Uterus (tissue), 4 donors: ENCODE data around the gene MKLN1. TPM values are rescaled to one million over a fixed set of nuclear protein-coding genes. Genes with fewer than 3 reads are reported as not detected.

ENCODE experiments used
- DNase-seq, 2 donors: peaks; one replicate each; pipeline ENCODE4 v3.0.0-alpha.2; 2019 to 2020
- H3K27ac ChIP-seq, 2 donors: fragments of 200-600 bp; sonication (generic); 1 replicate in 1 of 2; 2 replicates in 1 of 2; pipeline ENCODE4 v1.5.1; 2016 to 2018
- H3K27me3 ChIP-seq, 2 donors: fragments of 200-600 bp; sonication (generic); one replicate each; pipeline ENCODE4 v1.5.1; 2018 to 2019; ENCODE audit warnings: control low read depth in 1 of 2
- H3K36me3 ChIP-seq, 2 donors: fragments of 200-600 bp; sonication (generic); one replicate each; pipeline ENCODE4 v1.5.1; 2019; ENCODE audit warnings: control low read depth in 1 of 2
- H3K4me1 ChIP-seq, 2 donors: fragments of 200-600 bp; sonication (generic); one replicate each; pipeline ENCODE4 v1.5.1; 2018 to 2019; ENCODE audit warnings: control low read depth in 1 of 2
- H3K4me3 ChIP-seq, 2 donors: fragments of 200-600 bp; sonication (generic); 1 replicate in 1 of 2; 2 replicates in 1 of 2; pipeline ENCODE4 v1.5.1; 2018 to 2019; ENCODE audit warnings: mild to moderate bottlenecking in 1 of 2
- H3K9me3 ChIP-seq, 2 donors: fragments of 200-600 bp; sonication (generic); one replicate each; pipeline ENCODE4 v1.5.1; 2019; ENCODE audit warnings: control low read depth in 1 of 2
- CTCF ChIP-seq, 4 experiments: fragments of 200-600 bp in 2 of 4; fragments of 450-650 bp in 2 of 4; sonication (generic) in 2 of 4; IDR thresholded peaks; one replicate each; pipeline ENCODE4 v1.5.1; 2016 to 2019; ENCODE audit warnings: antibody characterized with exemption in 4 of 4, mild to moderate bottlenecking in 2 of 4, moderate library complexity in 1 of 4
- POLR2A ChIP-seq, 2 donors: fragments of 450-650 bp; IDR thresholded peaks; one replicate each; pipeline ENCODE4 v1.6.1; 2016; ENCODE audit warnings: antibody characterized with exemption in 2 of 2, mild to moderate bottlenecking in 1 of 2, moderate library complexity in 1 of 2
- intact Hi-C: fragments of 100-400 bp; cut with DNase I; formaldehyde crosslinking; loops from one replicate; pipeline ENCODE4 v1.15.1; 2023; ENCODE audit warnings: low total_unique reads
- total RNA-seq, 4 donors: library from RNA; depleted of rRNA in 3 of 4; stranded (reverse); fragments of >200 nt in 3 of 4; gene quantifications; one replicate each; pipeline versions ENCODE4 v1.1.0 to v1.2.4, GENCODE V29; 2014 to 2023
- donor health status: DM: yes; HTN: yes; CAD: no.

The MKLN1 gene
- total RNA-seq, 4 donors from 2014 or later, result 52.9 to 311 (median 128) TPM

- no peaks in the 10 kb centered on the region for H3K9me3 ChIP-seq
- H3K27me3 ChIP-seq, result no peaks in the 10 kb centered on the region
- no peaks in the 10 kb centered on the region for H3K36me3 ChIP-seq
- no peak for TF ChIP-seq CTCF (IDR thresholded peaks at IDR 0.05)
- TF ChIP-seq POLR2A (IDR thresholded peaks at IDR 0.05), result no peak
- no peak overlapping the region for H3K27ac ChIP-seq
- H3K4me3 ChIP-seq, result no peak overlapping the region
- intact Hi-C loops, result no loop called here
- H3K4me1 ChIP-seq, result no peaks in the 10 kb centered on the region
- DNase-seq, result no peak
These were observed 108.7 kb downstream of the MKLN1 start for GRCh38 chr7:131436384-131436783.

- Histone ChIP-seq H3K27ac (no peak overlapping the region), H3K27me3 (no peaks in the 10 kb centered on the region), H3K9me3 (no peaks in the 10 kb centered on the region), H3K36me3 (no peaks in the 10 kb centered on the region), H3K4me3 (no peak overlapping the region), H3K4me1 (no peaks in the 10 kb centered on the region)
- no peak for TF ChIP-seq CTCF (IDR thresholded peaks at IDR 0.05)
- intact Hi-C loops, result no loop called here
- DNase-seq, result no peak
These were observed 111.3 kb downstream of the MKLN1 start for GRCh38 chr7:131438969-131439368.

- TF ChIP-seq POLR2A (IDR thresholded peaks at IDR 0.05) (no peak), CTCF (IDR thresholded peaks at IDR 0.05) (no peak)
These were observed 115.8 kb downstream of the MKLN1 start for GRCh38 chr7:131443496-131443895.

GRCh38 chr7:131444683-131445082 lies 117.0 kb downstream of the MKLN1 start:
- no peaks in the 10 kb centered on the region for H3K4me1 ChIP-seq
- intact Hi-C loops, result no loop called here
- DNase-seq, result no peak
- TF ChIP-seq POLR2A (IDR thresholded peaks at IDR 0.05) (no peak), CTCF (IDR thresholded peaks at IDR 0.05) (no peak)
- H3K27ac ChIP-seq, result no peak overlapping the region
- H3K27me3 ChIP-seq, result no peaks in the 10 kb centered on the region
- H3K4me3 ChIP-seq, result no peak overlapping the region
- no peaks in the 10 kb centered on the region for H3K36me3 ChIP-seq
- no peaks in the 10 kb centered on the region for H3K9me3 ChIP-seq

More at GRCh38 chr7:131443496-131443895, 115.8 kb downstream of the MKLN1 start:
- H3K36me3 ChIP-seq, result no peaks in the 10 kb centered on the region
- H3K9me3 ChIP-seq, result no peaks in the 10 kb centered on the region
- intact Hi-C loops, result no loop called here
- no peaks in the 10 kb centered on the region for H3K27me3 ChIP-seq
- no peaks in the 10 kb centered on the region for H3K4me1 ChIP-seq
- DNase-seq, result no peak
- H3K4me3 ChIP-seq, result no peak overlapping the region
- no peak overlapping the region for H3K27ac ChIP-seq

GRCh38 chr7:131449373-131449902 lies 121.8 kb downstream of the MKLN1 start:
- no peak overlapping the region for H3K27ac ChIP-seq

More at GRCh38 chr7:131449373-131449902, 121.8 kb downstream of the MKLN1 start:
- DNase-seq, result no peak
- no peaks in the 10 kb centered on the region for H3K36me3 ChIP-seq
- no peak for TF ChIP-seq POLR2A (IDR thresholded peaks at IDR 0.05)
- no peak for TF ChIP-seq CTCF (IDR thresholded peaks at IDR 0.05)
- H3K27me3 ChIP-seq, result no peaks in the 10 kb centered on the region
- no peak overlapping the region for H3K4me3 ChIP-seq
- intact Hi-C loops, result no loop called here
- no peaks in the 10 kb centered on the region for H3K9me3 ChIP-seq
- H3K4me1 ChIP-seq, result no peaks in the 10 kb centered on the region
